ENCODE data around the gene KPNA5.
"Not testable (repeated sequence)": the region's sequence is repeated elsewhere in the genome, so short reads cannot be mapped to it uniquely, and the experiment has no call there.

The KPNA5 gene

GRCh38 chr6:116680880-116681672 lies at the start of gene KPNA5:
KPNA5 (plus strand) TSS chr6:116681211; CDS start chr6:116681335, 124 bp downstream.
- peak; percentile 49 to 77 (median 76) for DNase-seq (ENCODE audit: low read depth in 2 of 3, low spot score in 2 of 3)

GRCh38 chr6:116631379-116631990 lies 49.5 kb upstream of the KPNA5 start:
- no peak for DNase-seq (ENCODE audit: low read depth in 2 of 3, low spot score in 2 of 3)

GRCh38 chr6:116633685-116634084 lies 47.3 kb upstream of the KPNA5 start:
- DNase-seq (ENCODE audit: low read depth in 2 of 3, low spot score in 2 of 3), result no peak

DNA sequence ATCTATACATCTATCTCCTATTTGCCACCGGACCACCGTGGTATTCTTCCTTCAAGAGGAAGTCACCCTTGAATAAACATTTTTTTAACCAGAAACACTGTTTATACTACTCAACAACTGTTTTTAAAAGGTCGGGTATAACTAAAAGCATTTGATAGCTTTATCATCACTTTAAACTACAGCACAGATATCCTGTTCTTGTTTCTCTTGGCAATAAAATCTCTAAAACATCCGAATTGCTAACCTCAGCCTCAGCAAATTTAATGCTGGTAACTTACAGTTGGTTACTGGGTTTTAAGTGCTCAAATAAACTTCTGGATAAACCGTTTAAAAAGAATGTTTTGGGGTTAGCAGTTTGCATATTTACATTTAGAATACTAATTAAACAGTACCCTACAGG lies 32.9 kb upstream of the KPNA5 start:
- no peak for DNase-seq (ENCODE audit: low read depth in 2 of 3, low spot score in 2 of 3)

- no peak for DNase-seq (ENCODE audit: low read depth in 2 of 3, low spot score in 2 of 3)
Observed at GRCh38 chr6:116649129-116649528, 31.9 kb upstream of the KPNA5 start.

DNA sequence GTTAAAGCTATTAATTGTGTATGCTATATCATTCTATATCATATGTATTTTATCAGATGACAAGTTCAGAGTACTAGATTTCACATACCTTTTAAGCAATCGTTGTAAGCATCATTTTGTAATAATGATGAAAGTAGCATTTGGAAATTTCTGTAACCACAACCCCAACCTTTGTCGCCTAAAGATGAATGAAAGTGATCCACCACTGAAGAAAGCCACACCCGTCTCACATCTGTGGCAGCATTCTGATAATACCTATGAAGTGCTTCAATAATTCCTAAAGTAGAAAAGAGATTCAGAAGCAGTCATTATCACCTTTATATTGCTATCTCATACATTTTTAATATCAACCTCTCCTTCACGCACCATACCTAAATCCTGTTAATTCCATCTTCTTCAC lies 29.1 kb upstream of the KPNA5 start:
- no peak for DNase-seq (ENCODE audit: low read depth in 2 of 3, low spot score in 2 of 3)

- no peak for DNase-seq (ENCODE audit: low read depth in 2 of 3, low spot score in 2 of 3)
Observed at GRCh38 chr6:116661594-116661993, 19.4 kb upstream of the KPNA5 start.

- DNase-seq (ENCODE audit: low read depth in 2 of 3, low spot score in 2 of 3), result no peak
Observed at GRCh38 chr6:116662202-116662601, 18.8 kb upstream of the KPNA5 start.

DNA sequence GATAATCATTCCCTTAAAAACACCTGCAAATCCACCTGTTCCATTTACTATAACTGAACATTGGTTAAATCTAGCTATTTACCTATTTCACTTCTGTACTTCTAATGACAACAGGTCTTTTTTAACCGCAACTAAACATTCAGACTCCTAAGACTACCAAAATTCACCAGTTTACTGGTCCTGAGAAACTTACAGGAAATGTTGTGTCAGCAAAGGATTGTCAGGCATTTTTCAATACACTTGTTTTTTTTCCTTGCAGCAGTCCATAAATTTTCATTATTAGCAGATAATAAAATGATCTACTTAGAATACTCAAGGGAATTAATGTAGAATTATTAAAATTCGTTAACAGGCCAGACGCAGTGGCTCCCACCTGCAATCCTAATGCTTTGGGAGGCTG lies 17.7 kb upstream of the KPNA5 start:
- DNase-seq (ENCODE audit: low read depth in 2 of 3, low spot score in 2 of 3), result no peak

GRCh38 chr6:116664169-116664568 lies 16.8 kb upstream of the KPNA5 start:
- DNase-seq (ENCODE audit: low read depth in 2 of 3, low spot score in 2 of 3), result not testable (repeated sequence)

- no peak for DNase-seq (ENCODE audit: low read depth in 2 of 3, low spot score in 2 of 3)
Observed at GRCh38 chr6:116665464-116665863, 15.5 kb upstream of the KPNA5 start.

DNA sequence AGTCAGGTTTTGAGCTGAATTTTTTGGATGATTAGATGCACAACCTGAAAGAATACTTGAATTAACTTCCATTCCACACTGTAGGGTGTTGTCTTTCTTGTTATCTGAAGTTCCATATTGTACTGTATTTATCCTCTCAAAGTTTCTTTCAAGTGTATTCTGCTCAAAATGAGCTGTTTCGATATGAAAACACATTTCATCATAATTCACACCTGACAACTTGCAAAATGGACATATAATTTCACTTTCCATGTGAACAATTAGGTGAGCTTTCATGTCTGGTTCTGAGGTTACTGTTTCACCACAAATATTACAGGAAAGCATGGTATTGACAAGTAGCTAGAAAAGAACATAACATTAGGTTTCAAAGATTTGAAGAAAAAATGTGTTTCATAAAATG lies 14.1 kb upstream of the KPNA5 start:
- no peak for DNase-seq (ENCODE audit: low read depth in 2 of 3, low spot score in 2 of 3)

DNA sequence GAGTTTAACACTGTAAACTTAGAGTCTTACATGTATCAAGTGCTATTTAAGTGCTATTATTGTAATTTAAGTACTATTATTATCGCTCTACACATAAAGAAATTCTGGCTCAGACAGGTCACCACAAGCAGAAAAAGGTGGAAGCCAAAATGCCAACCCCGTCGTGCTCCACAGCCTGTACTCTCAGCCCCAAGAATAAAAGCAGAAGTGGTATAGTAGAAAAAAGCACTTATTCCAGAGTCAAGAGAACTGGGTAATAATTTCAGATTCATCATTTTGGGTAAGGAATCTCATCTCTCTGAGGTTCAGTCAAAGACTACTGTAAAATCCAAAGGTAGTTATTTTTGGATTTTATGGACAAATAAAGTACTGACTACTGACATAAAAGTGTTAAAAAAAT lies 13.4 kb upstream of the KPNA5 start:
- DNase-seq (ENCODE audit: low read depth in 2 of 3, low spot score in 2 of 3), result no peak

GRCh38 chr6:116672306-116672705 lies 8.7 kb upstream of the KPNA5 start:
- DNase-seq (ENCODE audit: low read depth in 2 of 3, low spot score in 2 of 3), result no peak

DNA sequence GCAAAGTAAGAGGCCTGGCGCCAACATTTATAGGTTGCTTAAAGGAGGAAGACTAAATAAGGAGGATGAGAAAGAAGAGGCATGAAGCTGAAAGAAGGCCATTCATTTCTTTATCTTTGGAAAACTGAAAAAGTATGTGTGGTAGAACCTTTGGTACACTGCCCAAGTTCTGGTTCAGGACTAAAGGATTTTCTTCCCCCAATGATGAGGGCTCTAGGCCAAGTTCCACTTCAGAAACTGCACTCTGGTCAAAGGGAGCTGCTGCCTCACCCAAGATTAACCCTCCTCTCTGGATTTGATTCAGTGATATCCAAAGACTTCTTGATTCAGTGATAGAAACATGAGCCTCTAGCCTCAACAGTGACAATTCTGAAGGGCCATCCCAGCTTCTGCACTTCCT lies 5.0 kb upstream of the KPNA5 start:
- no peak for DNase-seq (ENCODE audit: low read depth in 2 of 3, low spot score in 2 of 3)

GRCh38 chr6:116682334-116682712 lies 1.3 kb downstream of the KPNA5 start:
- DNase-seq (ENCODE audit: low read depth in 2 of 3, low spot score in 2 of 3), result no peak

DNA sequence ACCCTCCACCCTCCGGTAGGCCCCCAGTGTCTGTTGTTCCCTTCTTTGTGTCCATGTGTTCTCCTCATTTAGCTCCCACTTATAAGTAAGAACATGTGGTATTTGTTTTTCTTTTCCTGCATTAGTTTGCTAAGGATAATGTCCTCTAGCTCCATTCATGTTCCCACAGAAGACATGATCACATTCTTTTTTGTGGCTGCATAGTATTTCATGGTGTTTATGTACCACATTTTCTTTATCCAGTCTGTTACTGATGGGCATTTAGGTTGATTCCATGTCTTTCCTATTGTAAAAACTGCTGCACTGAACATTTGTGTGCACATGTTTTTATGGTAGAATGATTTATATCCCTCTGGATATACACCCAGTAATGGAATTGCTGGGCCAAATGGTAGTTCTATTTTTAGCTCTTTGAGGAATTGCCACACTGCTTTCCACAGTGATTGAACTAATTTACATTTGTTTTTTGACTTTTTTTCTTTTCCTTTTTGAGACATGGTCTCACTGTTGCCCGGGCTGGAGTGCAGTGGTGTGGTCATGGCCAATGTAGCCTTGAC lies 4.5 kb downstream of the KPNA5 start:
- no peak for DNase-seq (ENCODE audit: low read depth in 2 of 3, low spot score in 2 of 3)

GRCh38 chr6:116686475-116687101 lies 5.6 kb downstream of the KPNA5 start:
- DNase-seq (ENCODE audit: low read depth in 2 of 3, low spot score in 2 of 3), result not testable (repeated sequence)

DNA sequence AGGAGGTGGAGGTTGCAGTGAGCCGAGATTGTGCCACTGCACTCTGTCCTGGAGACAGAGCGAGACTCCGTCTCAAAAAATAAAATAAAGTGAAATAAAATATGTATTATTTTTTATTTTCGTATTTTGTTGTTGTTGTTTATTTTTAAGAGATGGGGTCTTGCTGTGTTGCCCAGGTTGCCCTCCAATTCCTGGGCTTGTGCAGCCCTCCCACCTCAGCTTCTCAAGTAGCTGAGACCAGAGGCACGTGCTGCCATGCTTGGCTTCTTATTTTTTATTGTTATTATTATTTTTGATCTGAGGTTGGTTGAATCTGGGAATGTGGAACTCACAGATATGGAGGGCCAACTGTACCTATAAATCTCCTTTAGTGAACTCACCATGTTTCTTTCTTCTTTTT lies 10.1 kb downstream of the KPNA5 start:
- no peak for DNase-seq (ENCODE audit: low read depth in 2 of 3, low spot score in 2 of 3)

DNA sequence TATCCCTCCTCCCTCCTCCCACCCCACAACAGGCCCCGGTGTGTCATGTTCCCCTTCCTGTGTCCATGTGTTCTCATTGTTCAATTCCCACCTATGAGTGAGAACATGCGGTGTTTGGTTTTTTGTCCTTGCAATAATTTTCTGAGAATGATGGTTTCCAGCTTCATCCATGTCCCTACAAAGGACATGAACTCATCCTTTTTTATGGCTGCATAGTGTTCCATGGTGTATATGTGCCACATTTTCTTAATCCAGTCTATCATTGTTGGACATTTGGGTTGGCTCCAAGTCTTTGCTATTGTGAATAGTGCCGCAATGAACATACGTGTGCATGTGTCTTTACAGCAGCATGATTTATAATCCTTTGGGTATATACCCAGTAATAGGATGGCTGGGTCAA lies 11.9 kb downstream of the KPNA5 start:
- not testable (repeated sequence) for DNase-seq (ENCODE audit: low read depth in 2 of 3, low spot score in 2 of 3)

DNA sequence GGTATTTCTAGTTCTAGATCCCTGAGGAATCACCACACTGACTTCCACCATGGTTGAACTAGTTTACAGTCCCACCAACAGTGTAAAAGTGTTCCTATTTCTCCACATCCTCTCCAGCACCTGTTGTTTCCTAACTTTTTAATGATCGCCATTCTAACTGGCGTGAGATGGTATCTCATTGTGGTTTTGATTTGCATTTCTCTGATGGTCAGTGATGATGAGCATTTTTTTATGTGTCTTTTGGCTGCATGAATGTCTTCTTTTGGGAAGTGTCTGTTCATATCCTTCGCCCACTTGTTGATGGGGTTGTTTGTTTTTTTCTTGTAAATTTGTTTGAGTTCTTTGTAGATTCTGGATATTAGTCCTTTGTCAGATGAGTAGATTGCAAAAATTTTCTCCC lies 12.3 kb downstream of the KPNA5 start:
- not testable (repeated sequence) for DNase-seq (ENCODE audit: low read depth in 2 of 3, low spot score in 2 of 3)

DNA sequence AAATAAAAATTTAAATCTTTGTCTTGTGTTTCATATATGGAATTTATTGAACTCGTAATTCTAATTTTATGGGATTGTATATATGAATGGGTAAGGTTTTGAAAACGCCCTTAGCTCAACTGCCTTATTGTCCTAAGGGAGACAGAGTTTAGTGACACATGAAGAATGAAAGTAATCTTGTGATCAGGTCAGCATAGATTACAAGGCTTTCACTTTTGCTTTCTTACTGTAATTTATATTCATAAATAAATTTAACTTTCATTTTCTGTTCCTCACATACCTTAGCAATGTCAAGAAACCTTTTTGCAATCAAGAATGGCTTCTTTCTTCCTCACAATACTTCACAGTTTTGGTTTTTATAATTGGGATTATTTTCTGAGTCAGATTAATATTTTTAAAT lies 14.4 kb downstream of the KPNA5 start:
- DNase-seq (ENCODE audit: low read depth in 2 of 3, low spot score in 2 of 3), result no peak
